Keratinocyte (primary cell): ENCODE results near the gene LELP1.

ENCODE experiments used
- EZH2 ChIP-seq: IDR thresholded peaks from one replicate; pipeline ENCODE4 v1.6.1; 2012; ENCODE audit warnings: inconsistent platforms, mild to moderate bottlenecking, low read length, moderate library complexity
- TF ChIP-seq, protein P1 (sequence below), 3 experiments: IDR thresholded peaks in 1 of 3; conservative IDR thresholded peaks in 1 of 3; optimal IDR thresholded peaks in 1 of 3; 2 replicates in 2 of 3; 3 replicates in 1 of 3; pipeline versions ENCODE3 to v1.5.1; 2011; ENCODE audit warnings: low read length in 3 of 3, mild to moderate bottlenecking in 3 of 3, moderate library complexity in 2 of 3, control low read depth in 1 of 3, inconsistent platforms in 1 of 3; ENCODE audit not compliant: insufficient read depth in 2 of 3; ENCODE audit errors: extremely low read depth in 1 of 3

DNA sequence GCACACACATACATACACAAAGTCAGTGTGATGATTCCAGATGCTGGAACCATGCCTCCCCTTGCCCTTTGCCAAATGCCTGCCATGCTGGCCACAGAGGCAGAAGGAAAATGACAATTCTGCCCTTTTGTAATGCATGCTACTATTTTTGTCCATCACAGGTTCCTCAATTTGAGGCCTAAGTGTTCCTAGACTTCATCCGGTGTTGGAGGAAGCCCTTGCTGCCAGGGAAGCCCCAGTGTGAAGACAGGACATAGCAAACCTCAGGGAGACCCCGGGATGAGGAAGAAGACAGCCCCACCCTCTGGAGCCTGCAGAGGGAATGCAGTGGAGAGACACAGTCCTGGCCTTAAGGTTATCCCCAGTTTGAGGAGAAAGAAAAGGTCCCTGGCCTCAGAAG is 28.6 kb downstream of the LELP1 start:
- TF ChIP-seq, protein P1, sequence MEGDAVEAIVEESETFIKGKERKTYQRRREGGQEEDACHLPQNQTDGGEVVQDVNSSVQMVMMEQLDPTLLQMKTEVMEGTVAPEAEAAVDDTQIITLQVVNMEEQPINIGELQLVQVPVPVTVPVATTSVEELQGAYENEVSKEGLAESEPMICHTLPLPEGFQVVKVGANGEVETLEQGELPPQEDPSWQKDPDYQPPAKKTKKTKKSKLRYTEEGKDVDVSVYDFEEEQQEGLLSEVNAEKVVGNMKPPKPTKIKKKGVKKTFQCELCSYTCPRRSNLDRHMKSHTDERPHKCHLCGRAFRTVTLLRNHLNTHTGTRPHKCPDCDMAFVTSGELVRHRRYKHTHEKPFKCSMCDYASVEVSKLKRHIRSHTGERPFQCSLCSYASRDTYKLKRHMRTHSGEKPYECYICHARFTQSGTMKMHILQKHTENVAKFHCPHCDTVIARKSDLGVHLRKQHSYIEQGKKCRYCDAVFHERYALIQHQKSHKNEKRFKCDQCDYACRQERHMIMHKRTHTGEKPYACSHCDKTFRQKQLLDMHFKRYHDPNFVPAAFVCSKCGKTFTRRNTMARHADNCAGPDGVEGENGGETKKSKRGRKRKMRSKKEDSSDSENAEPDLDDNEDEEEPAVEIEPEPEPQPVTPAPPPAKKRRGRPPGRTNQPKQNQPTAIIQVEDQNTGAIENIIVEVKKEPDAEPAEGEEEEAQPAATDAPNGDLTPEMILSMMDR (optimal IDR thresholded peaks at IDR 0.05 in 1 of 3, IDR thresholded peaks at IDR 0.05 in 1 of 3, conservative IDR thresholded peaks at IDR 0.05 in 1 of 3; ENCODE audit: extremely low read depth in 1 of 3, insufficient read depth in 2 of 3, low read length in 3 of 3), result no peak
- TF ChIP-seq EZH2, result no peak
